ENCODE results near the gene SRRM3. TPM values are rescaled to one million over a fixed set of nuclear protein-coding genes. Genes with fewer than 3 reads are reported as not detected.
"Not testable (repeated sequence)": the region's sequence is repeated elsewhere in the genome, so short reads cannot be mapped to it uniquely, and the experiment has no call there.

Gene SRRM3
- polyA plus RNA-seq, 2 donors: 10.4 to 23.6 TPM

- Histone ChIP-seq H3K9me3 (ENCODE audit: control insufficient read depth in 2 of 2, insufficient read depth in 1 of 2, low read depth in 1 of 2, low read length in 1 of 2) (no peaks in the 10 kb centered on the region), H3K4me3 (ENCODE audit: low read depth in 1 of 2, low read length in 2 of 2) (peak overlapping the region; percentile 32 to 36), H3K36me3 (ENCODE audit: control insufficient read depth in 2 of 2, insufficient read depth in 2 of 2, low read length in 1 of 2) (peaks cover 0 to 2% of the 10 kb centered on the region in 2 donors), H3K4me1 (ENCODE audit: control insufficient read depth in 2 of 2, insufficient read depth in 2 of 2, low read length in 1 of 2) (peaks cover 2 to 24% of the 10 kb centered on the region in 2 donors), H3K27me3 (ENCODE audit: control insufficient read depth in 1 of 2, insufficient read depth in 2 of 2, low read length in 2 of 2) (no peaks in the 10 kb centered on the region), H3K27ac (ENCODE audit: low read depth in 2 of 2, low read length in 1 of 2) (peak overlapping the region; percentile 96 to 98)
- whole genome bisulfite sequencing, 2 donors: 9 to 11% methylated on average over 30 of the region's 30 CpGs
Observed at GRCh38 chr7:76291351-76292212, 89.9 kb downstream of the SRRM3 start.

- peaks cover 5 to 29% of the 10 kb centered on the region in 2 donors for H3K4me1 ChIP-seq (ENCODE audit: control insufficient read depth in 2 of 2, insufficient read depth in 2 of 2, low read length in 1 of 2)
Observed at GRCh38 chr7:76292213-76292573, 90.5 kb downstream of the SRRM3 start.

GRCh38 chr7:76292911-76293310, 91.2 kb downstream of the SRRM3 start:
- H3K27me3 ChIP-seq (ENCODE audit: control insufficient read depth in 1 of 2, insufficient read depth in 2 of 2, low read length in 2 of 2); H3K36me3 ChIP-seq (ENCODE audit: control insufficient read depth in 2 of 2, insufficient read depth in 2 of 2, low read length in 1 of 2); H3K9me3 ChIP-seq (ENCODE audit: control insufficient read depth in 2 of 2, insufficient read depth in 1 of 2, low read depth in 1 of 2, low read length in 1 of 2); H3K4me3 ChIP-seq (ENCODE audit: low read depth in 1 of 2, low read length in 2 of 2): not testable (repeated sequence)
- WGBS, 2 donors: 78 to 79% methylated on average over 5 of the region's 5 CpGs
- peaks cover 5 to 32% of the 10 kb centered on the region in 2 donors for H3K4me1 ChIP-seq (ENCODE audit: control insufficient read depth in 2 of 2, insufficient read depth in 2 of 2, low read length in 1 of 2)
- H3K27ac ChIP-seq (ENCODE audit: low read depth in 2 of 2, low read length in 1 of 2): peak overlapping the region; percentile 99 to 100

More at GRCh38 chr7:76292213-76292573, 90.5 kb downstream of the SRRM3 start:
- peak overlapping the region; percentile 96 to 98 for H3K27ac ChIP-seq (ENCODE audit: low read depth in 2 of 2, low read length in 1 of 2)
- H3K27me3 ChIP-seq (ENCODE audit: control insufficient read depth in 1 of 2, insufficient read depth in 2 of 2, low read length in 2 of 2): no peaks in the 10 kb centered on the region
- 4 to 10% methylated on average over 5 of the region's 5 CpGs for WGBS, 2 donors
- H3K36me3 ChIP-seq (ENCODE audit: control insufficient read depth in 2 of 2, insufficient read depth in 2 of 2, low read length in 1 of 2): peaks cover 0 to 2% of the 10 kb centered on the region in 2 donors
- peak overlapping the region; percentile 32 to 36 for H3K4me3 ChIP-seq (ENCODE audit: low read depth in 1 of 2, low read length in 2 of 2)
- no peaks in the 10 kb centered on the region for H3K9me3 ChIP-seq (ENCODE audit: control insufficient read depth in 2 of 2, insufficient read depth in 1 of 2, low read depth in 1 of 2, low read length in 1 of 2)

- no peak overlapping the region for H3K4me3 ChIP-seq (ENCODE audit: low read depth in 1 of 2, low read length in 2 of 2)
- H3K27me3 ChIP-seq (ENCODE audit: control insufficient read depth in 1 of 2, insufficient read depth in 2 of 2, low read length in 2 of 2): no peaks in the 10 kb centered on the region
- WGBS, 2 donors: 47 to 69% methylated on average over 8 of the region's 8 CpGs
- no peaks in the 10 kb centered on the region for H3K9me3 ChIP-seq (ENCODE audit: control insufficient read depth in 2 of 2, insufficient read depth in 1 of 2, low read depth in 1 of 2, low read length in 1 of 2)
- peaks cover 5 to 32% of the 10 kb centered on the region in 2 donors for H3K4me1 ChIP-seq (ENCODE audit: control insufficient read depth in 2 of 2, insufficient read depth in 2 of 2, low read length in 1 of 2)
- no peaks in the 10 kb centered on the region for H3K36me3 ChIP-seq (ENCODE audit: control insufficient read depth in 2 of 2, insufficient read depth in 2 of 2, low read length in 1 of 2)
- H3K27ac ChIP-seq (ENCODE audit: low read depth in 2 of 2, low read length in 1 of 2): peak overlapping the region; percentile 99 to 100
Observed at GRCh38 chr7:76293407-76293901, 91.8 kb downstream of the SRRM3 start.

- 12 to 23% methylated on average over 20 of the region's 20 CpGs for WGBS, 2 donors
- H3K4me1 ChIP-seq (ENCODE audit: control insufficient read depth in 2 of 2, insufficient read depth in 2 of 2, low read length in 1 of 2): peaks cover 5 to 35% of the 10 kb centered on the region in 2 donors
- H3K9me3 ChIP-seq (ENCODE audit: control insufficient read depth in 2 of 2, insufficient read depth in 1 of 2, low read depth in 1 of 2, low read length in 1 of 2): no peaks in the 10 kb centered on the region
- peak overlapping the region; percentile 27 to 32 for H3K4me3 ChIP-seq (ENCODE audit: low read depth in 1 of 2, low read length in 2 of 2)
- no peaks in the 10 kb centered on the region for H3K27me3 ChIP-seq (ENCODE audit: control insufficient read depth in 1 of 2, insufficient read depth in 2 of 2, low read length in 2 of 2)
- no peaks in the 10 kb centered on the region for H3K36me3 ChIP-seq (ENCODE audit: control insufficient read depth in 2 of 2, insufficient read depth in 2 of 2, low read length in 1 of 2)
- H3K27ac ChIP-seq (ENCODE audit: low read depth in 2 of 2, low read length in 1 of 2): peak overlapping the region; percentile 99 to 100
Observed at GRCh38 chr7:76294344-76295024, 92.8 kb downstream of the SRRM3 start.

GRCh38 chr7:76296743-76297740, 95.3 kb downstream of the SRRM3 start:
- 36 to 48% methylated on average over 22 of the region's 22 CpGs for WGBS, 2 donors
- H3K4me3 ChIP-seq (ENCODE audit: low read depth in 1 of 2, low read length in 2 of 2): peak overlapping the region in 1 of 2 donors; percentile 0
- no peaks in the 10 kb centered on the region for H3K36me3 ChIP-seq (ENCODE audit: control insufficient read depth in 2 of 2, insufficient read depth in 2 of 2, low read length in 1 of 2)
- no peaks in the 10 kb centered on the region for H3K27me3 ChIP-seq (ENCODE audit: control insufficient read depth in 1 of 2, insufficient read depth in 2 of 2, low read length in 2 of 2)
- H3K27ac ChIP-seq (ENCODE audit: low read depth in 2 of 2, low read length in 1 of 2): peak overlapping the region; percentile 98 to 100
- peaks cover 3 to 32% of the 10 kb centered on the region in 2 donors for H3K4me1 ChIP-seq (ENCODE audit: control insufficient read depth in 2 of 2, insufficient read depth in 2 of 2, low read length in 1 of 2)
- no peaks in the 10 kb centered on the region for H3K9me3 ChIP-seq (ENCODE audit: control insufficient read depth in 2 of 2, insufficient read depth in 1 of 2, low read depth in 1 of 2, low read length in 1 of 2)

GRCh38 chr7:76300166-76300731, 98.6 kb downstream of the SRRM3 start:
- H3K27me3 ChIP-seq (ENCODE audit: control insufficient read depth in 1 of 2, insufficient read depth in 2 of 2, low read length in 2 of 2): no peaks in the 10 kb centered on the region
- peak overlapping the region; percentile 93 to 100 for H3K27ac ChIP-seq (ENCODE audit: low read depth in 2 of 2, low read length in 1 of 2)
- H3K4me1 ChIP-seq (ENCODE audit: control insufficient read depth in 2 of 2, insufficient read depth in 2 of 2, low read length in 1 of 2): peaks cover 3 to 26% of the 10 kb centered on the region in 2 donors
- H3K36me3 ChIP-seq (ENCODE audit: control insufficient read depth in 2 of 2, insufficient read depth in 2 of 2, low read length in 1 of 2): peaks cover 0 to 11% of the 10 kb centered on the region in 2 donors
- no peaks in the 10 kb centered on the region for H3K9me3 ChIP-seq (ENCODE audit: control insufficient read depth in 2 of 2, insufficient read depth in 1 of 2, low read depth in 1 of 2, low read length in 1 of 2)
- H3K4me3 ChIP-seq (ENCODE audit: low read depth in 1 of 2, low read length in 2 of 2): no peak overlapping the region
- WGBS, 2 donors: 57 to 63% methylated on average over 7 of the region's 7 CpGs

- H3K4me3 ChIP-seq (ENCODE audit: low read depth in 1 of 2, low read length in 2 of 2): no peak overlapping the region
- WGBS, 2 donors: 88 to 95% methylated on average over 3 of the region's 3 CpGs
- H3K36me3 ChIP-seq (ENCODE audit: control insufficient read depth in 2 of 2, insufficient read depth in 2 of 2, low read length in 1 of 2): peaks cover 0 to 11% of the 10 kb centered on the region in 2 donors
- no peaks in the 10 kb centered on the region for H3K9me3 ChIP-seq (ENCODE audit: control insufficient read depth in 2 of 2, insufficient read depth in 1 of 2, low read depth in 1 of 2, low read length in 1 of 2)
- H3K27ac ChIP-seq (ENCODE audit: low read depth in 2 of 2, low read length in 1 of 2): peak overlapping the region; percentile 67 to 100
- peaks cover 3 to 20% of the 10 kb centered on the region in 2 donors for H3K4me1 ChIP-seq (ENCODE audit: control insufficient read depth in 2 of 2, insufficient read depth in 2 of 2, low read length in 1 of 2)
- no peaks in the 10 kb centered on the region for H3K27me3 ChIP-seq (ENCODE audit: control insufficient read depth in 1 of 2, insufficient read depth in 2 of 2, low read length in 2 of 2)
Observed at GRCh38 chr7:76301000-76301399, 99.3 kb downstream of the SRRM3 start.
